Left ventricle myocardium inferior (tissue), 1 donor: Measurements from ENCODE around the gene SYCP2L. TPM values are rescaled to one million over a fixed set of nuclear protein-coding genes. Genes with fewer than 3 reads are reported as not detected.
"Not testable (repeated sequence)": the region's sequence is repeated elsewhere in the genome, so short reads cannot be mapped to it uniquely, and the experiment has no call there.

ENCODE experiments used
- DNase-seq: peaks from one replicate; pipeline ENCODE4 v3.0.0-alpha.2; 2020
- H3K27ac ChIP-seq: fragments of 200-600 bp; replicated peaks from 2 replicates; pipeline ENCODE4 v1.8.0; 2021
- H3K27me3 ChIP-seq: fragments of 200-600 bp; 2 replicates; pipeline ENCODE4 v1.8.0; 2021; ENCODE audit warnings: low read depth
- H3K36me3 ChIP-seq: fragments of 200-600 bp; 2 replicates; pipeline ENCODE4 v1.8.0; 2021
- H3K4me1 ChIP-seq: fragments of 200-600 bp; 2 replicates; pipeline ENCODE4 v1.8.0; 2021
- H3K4me3 ChIP-seq: fragments of 200-600 bp; 2 replicates; pipeline ENCODE4 v1.8.0; 2021; ENCODE audit warnings: mild to moderate bottlenecking, moderate library complexity
- H3K9me3 ChIP-seq: fragments of 200-600 bp; replicated peaks from 2 replicates; pipeline ENCODE4 v1.8.0; 2021
- CTCF ChIP-seq: fragments of 200-600 bp; IDR thresholded peaks from 2 replicates; pipeline ENCODE4 v1.8.0; 2021; ENCODE audit warnings: antibody characterized with exemption, mild to moderate bottlenecking, borderline replicate concordance
- intact Hi-C: fragments of 100-400 bp; cut with micrococcal nuclease; formaldehyde crosslinking; loops from one replicate; pipeline ENCODE4 v1.11.0; 2022
- total RNA-seq: library from RNA; stranded (reverse); fragmentation: NEBNext Ultra II Directional; extraction: Animal tissue kit (Norgen Biotek cat#: 25700); gene quantifications from one replicate; pipeline ENCODE4 v1.2.1, GENCODE V29; 2021
- donor health status: DM: no; HTN: yes; CAD: no; lungs with severe emphysema.

SYCP2L gene
- total RNA-seq, 1 donor from 2014 or later, result 0.33 TPM

GRCh38 chr6:11002176-11002575 is 115.3 kb downstream of the SYCP2L start:
- Histone ChIP-seq H3K9me3 (no peaks in the 10 kb centered on the region), H3K27me3 (no peaks in the 10 kb centered on the region), H3K27ac (no peak overlapping the region), H3K36me3 (no peaks in the 10 kb centered on the region), H3K4me1 (no peaks in the 10 kb centered on the region), H3K4me3 (no peak overlapping the region)
- DNase-seq, result no peak
- no peak for TF ChIP-seq CTCF
- intact Hi-C loops, result no loop called here

- intact Hi-C loops, DNase-seq, H3K4me1 ChIP-seq, H3K4me3 ChIP-seq, H3K27me3 ChIP-seq, H3K36me3 ChIP-seq, H3K27ac ChIP-seq, H3K9me3 ChIP-seq: not testable (repeated sequence)
Measured at GRCh38 chr6:11003297-11003696, 116.4 kb downstream of the SYCP2L start.

GRCh38 chr6:11006061-11006460 is 119.2 kb downstream of the SYCP2L start:
- H3K27ac ChIP-seq, result no peak overlapping the region
- peaks cover 16% of the 10 kb centered on the region for H3K27me3 ChIP-seq
- no peak overlapping the region for H3K4me3 ChIP-seq
- DNase-seq, result no peak
- no peaks in the 10 kb centered on the region for H3K36me3 ChIP-seq
- H3K4me1 ChIP-seq, result peaks cover 19% of the 10 kb centered on the region
- intact Hi-C loops, result no loop called here
- TF ChIP-seq CTCF, result no peak
- no peaks in the 10 kb centered on the region for H3K9me3 ChIP-seq

GRCh38 chr6:11007715-11008608 is 121.1 kb downstream of the SYCP2L start:
- intact Hi-C loops, result no loop called here
- peaks cover 32% of the 10 kb centered on the region for H3K27me3 ChIP-seq
- H3K9me3 ChIP-seq, result no peaks in the 10 kb centered on the region
- H3K4me3 ChIP-seq, result no peak overlapping the region
- no peaks in the 10 kb centered on the region for H3K36me3 ChIP-seq
- peak overlapping the region; percentile 38 for H3K27ac ChIP-seq
- H3K4me1 ChIP-seq, result peaks cover 29% of the 10 kb centered on the region
- DNase-seq, result no peak
- no peak for TF ChIP-seq CTCF

- TF ChIP-seq CTCF, result no peak
- no peak for DNase-seq
- Histone ChIP-seq H3K4me3 (no peak overlapping the region), H3K27ac (peak overlapping the region; percentile 38), H3K4me1 (peaks cover 29% of the 10 kb centered on the region), H3K9me3 (no peaks in the 10 kb centered on the region), H3K27me3 (peaks cover 40% of the 10 kb centered on the region), H3K36me3 (no peaks in the 10 kb centered on the region)
- intact Hi-C loops, result no loop called here
Measured at GRCh38 chr6:11008821-11009220, 122.0 kb downstream of the SYCP2L start.

GRCh38 chr6:11009353-11009752 is 122.5 kb downstream of the SYCP2L start:
- no peak for TF ChIP-seq CTCF
- H3K9me3 ChIP-seq, result no peaks in the 10 kb centered on the region

More at GRCh38 chr6:11009353-11009752, 122.5 kb downstream of the SYCP2L start:
- Histone ChIP-seq H3K36me3 (no peaks in the 10 kb centered on the region), H3K27me3 (peaks cover 44% of the 10 kb centered on the region), H3K4me1 (peaks cover 29% of the 10 kb centered on the region), H3K4me3 (no peak overlapping the region), H3K27ac (peak overlapping the region; percentile 38)
- intact Hi-C loops, result no loop called here
- no peak for DNase-seq
